A549 (cell line): ENCODE results near the gene MRTFB. TPM values are rescaled to one million over a fixed set of nuclear protein-coding genes. Genes with fewer than 3 reads are reported as not detected.

Experiments used
- ATAC-seq, 2 experiments: fragments of 200-7000 bp in 1 of 2; fragments of >200 bp in 1 of 2; cut with Nextera tagmentation in 1 of 2; cut with Tn5 transposase in 1 of 2; 3 replicates each; pipeline versions ENCODE4 v1.8.0 to v1.9.1; 2018 to 2020; ENCODE audit warnings: mild to moderate bottlenecking in 1 of 2, moderate library complexity in 1 of 2
- CTCF ChIA-PET: fragments of 300-600 bp; sonication (Branson Sonifier 250); formaldehyde crosslinking; extraction: SDS; loops from one replicate; lab custom pipeline; 2021; ENCODE audit warnings: antibody characterized with exemption, inconsistent platforms; lab: Yijun Ruan, JAX
- POLR2A ChIA-PET: fragments of 350-600 bp; formaldehyde crosslinking; extraction: SDS; loops from one replicate; lab custom pipeline; 2021; ENCODE audit warnings: antibody characterized with exemption, inconsistent platforms; lab: Yijun Ruan, JAX
- DNase-seq, 2 experiments: peaks; one replicate each; pipeline versions ENCODE4 v3.0.0 to v3.0.0-alpha.2; 2011 to 2016; ENCODE audit warnings: low read depth in 1 of 2, low spot score in 1 of 2
- FAIRE-seq: peaks from 2 replicates; lab custom pipeline; 2011; peaks lifted over from hg19 to GRCh38; lab: Jason Lieb, UNC
- H3K27ac ChIP-seq, 2 experiments: fragments of >200 bp; sonication (Bioruptor Twin); formaldehyde crosslinking; 3 replicates each; pipeline ENCODE4 v1.5.1; 2016 to 2017
- H3K4me1 ChIP-seq: fragments of >200 bp; sonication (Bioruptor Twin); formaldehyde crosslinking; 3 replicates; pipeline ENCODE4 v1.6.1; 2016
- H3K4me2 ChIP-seq: fragments of >200 bp; sonication (Bioruptor Twin); formaldehyde crosslinking; 3 replicates; pipeline ENCODE4 v1.6.1; 2016
- H3K4me3 ChIP-seq: fragments of >200 bp; sonication (Bioruptor Twin); formaldehyde crosslinking; 3 replicates; pipeline ENCODE4 v1.5.1; 2016
- H3K9me3 ChIP-seq: fragments of >200 bp; sonication (Bioruptor Twin); formaldehyde crosslinking; 3 replicates; pipeline ENCODE4 v1.6.1; 2016
- BHLHE40 ChIP-seq: IDR thresholded peaks from 2 replicates; pipeline ENCODE4 v1.6.1; 2012; ENCODE audit warnings: low read depth, low read length, inconsistent platforms
- CHD2 ChIP-seq: fragments of 150-350 bp; IDR thresholded peaks from 2 replicates; pipeline ENCODE4 v1.6.1; 2014; ENCODE audit warnings: low read length; ENCODE audit not compliant: partially characterized antibody
- CHD4 ChIP-seq: fragments of 200-600 bp; sonication (generic); IDR thresholded peaks from 2 replicates; pipeline ENCODE4 v1.6.1; 2016; ENCODE audit warnings: antibody characterized with exemption, mild to moderate bottlenecking, borderline replicate concordance
- CTCF ChIP-seq: fragments of >200 bp; sonication (Bioruptor Twin); formaldehyde crosslinking; IDR thresholded peaks from 3 replicates; pipeline ENCODE4 v1.5.1; 2016
- EHF ChIP-seq: fragments of 250-450 bp; sonication (Bioruptor Pico); IDR thresholded peaks from 2 replicates; pipeline ENCODE4 v1.5.0; 2020; ENCODE audit warnings: mild to moderate bottlenecking
- FOXS1 ChIP-seq: fragments of 250-450 bp; sonication (Bioruptor Pico); IDR thresholded peaks from 2 replicates; pipeline ENCODE4 v1.5.0; 2020; ENCODE audit warnings: mild to moderate bottlenecking, moderate library complexity
- HES2 ChIP-seq: fragments of >200 bp; sonication (Bioruptor Twin); formaldehyde crosslinking; IDR thresholded peaks from 2 replicates; pipeline ENCODE4 v1.6.1; 2016
- HOXB5 ChIP-seq: fragments of 250-450 bp; sonication (Bioruptor Pico); IDR thresholded peaks from 2 replicates; pipeline ENCODE4 v1.5.0; 2020; ENCODE audit warnings: mild to moderate bottlenecking, moderate library complexity
- JUN ChIP-seq, 2 experiments: fragments of >200 bp; sonication (Bioruptor Twin); formaldehyde crosslinking; IDR thresholded peaks; 2 replicates in 1 of 2; 3 replicates in 1 of 2; pipeline ENCODE4 v1.6.1; 2016 to 2017
- KDM5A ChIP-seq: fragments of 200-600 bp; sonication (generic); IDR thresholded peaks from 2 replicates; pipeline ENCODE4 v1.6.1; 2016; ENCODE audit warnings: antibody characterized with exemption, mild to moderate bottlenecking
- MYC ChIP-seq: IDR thresholded peaks from 2 replicates; pipeline ENCODE4 v1.6.1; 2012; ENCODE audit warnings: mild to moderate bottlenecking, inconsistent platforms, low read length, improper control_type of control experiment, borderline replicate concordance
- POLR2A ChIP-seq: IDR thresholded peaks from 2 replicates; pipeline ENCODE4 v1.6.1; 2012; ENCODE audit warnings: mild to moderate bottlenecking, low read length
- POLR2AphosphoS2 ChIP-seq: conservative IDR thresholded peaks from 2 replicates; pipeline ENCODE4 v1.6.1; 2012; ENCODE audit warnings: low read length, improper control_type of control experiment, inconsistent platforms
- RAD21 ChIP-seq, 2 experiments: fragments of >200 bp in 1 of 2; sonication (Bioruptor Twin) in 1 of 2; formaldehyde crosslinking in 1 of 2; IDR thresholded peaks in 1 of 2; conservative IDR thresholded peaks in 1 of 2; 2 replicates in 1 of 2; 3 replicates in 1 of 2; pipeline ENCODE4 v1.6.1; 2012 to 2018; ENCODE audit warnings: inconsistent platforms in 1 of 2
- SMC3 ChIP-seq: fragments of >200 bp; sonication (Bioruptor Twin); formaldehyde crosslinking; IDR thresholded peaks from 3 replicates; pipeline ENCODE4 v1.6.1; 2018; ENCODE audit warnings: inconsistent platforms
- TFCP2L1 ChIP-seq: fragments of 250-450 bp; sonication (Bioruptor Pico); IDR thresholded peaks from 2 replicates; pipeline ENCODE4 v1.5.0; 2021; ENCODE audit warnings: mild to moderate bottlenecking
- TP53 ChIP-seq: fragments of 250-450 bp; sonication (Bioruptor Pico); IDR thresholded peaks from 2 replicates; pipeline ENCODE4 v1.5.0; 2021; ENCODE audit warnings: mild to moderate bottlenecking, moderate library complexity
- USF2 ChIP-seq: fragments of 450-650 bp; IDR thresholded peaks from 2 replicates; pipeline ENCODE4 v1.6.1; 2014; ENCODE audit warnings: antibody characterized with exemption
- ZNF302 ChIP-seq: fragments of 250-450 bp; sonication (Bioruptor Pico); IDR thresholded peaks from 2 replicates; pipeline ENCODE4 v1.9.0; 2021; ENCODE audit warnings: inconsistent platforms, mild to moderate bottlenecking, moderate library complexity
- ZSCAN20 ChIP-seq: fragments of 250-450 bp; sonication (Bioruptor Pico); IDR thresholded peaks from 2 replicates; pipeline ENCODE4 v1.8.0; 2022; ENCODE audit warnings: mild to moderate bottlenecking, moderate library complexity
- WGBS: methylation state at CpG from one replicate; pipeline ENCODE4 v1.1.6; 2017; ENCODE audit errors: missing lambda C conversion rate; 5-methylcytosine and 5-hydroxymethylcytosine counted together
- polyA plus RNA-seq, 4 experiments: library from polyadenylated mRNA; depleted of rRNA in 3 of 4; stranded (reverse); fragments of >200 nt; fragmentation: RNase III in 1 of 4; extraction: RNeasy Plus Mini Kit Qiagen cat#74134 plus additional on column Dnase treatment in 1 of 4; gene quantifications; 2 replicates in 3 of 4; 3 replicates in 1 of 4; pipeline ENCODE4 v1.2.3, GENCODE V29; 2011 to 2017

The MRTFB gene
- polyA plus RNA-seq, 2 of the 4 experiments (the other 2 are of a cell fraction), result 13.7 to 24.2 TPM

- ChIA-PET POLR2A (no interaction called here), CTCF (interaction anchor here (3.1 kb wide), 1 partner anchor 8 kb away, joined by 15 read pairs; no protein-coding TSS in a partner anchor)
- FAIRE-seq (no peak), ATAC-seq (no peak)
- no peaks in the 10 kb centered on the region for H3K9me3 ChIP-seq
- H3K4me2 ChIP-seq, result no peak overlapping the region
- no peaks in the 10 kb centered on the region for H3K4me1 ChIP-seq
- WGBS, result 81% methylated on average over 3 of the region's 3 CpGs
- H3K4me3 ChIP-seq, result no peak overlapping the region
- no peak overlapping the region for H3K27ac ChIP-seq
- TF ChIP-seq SMC3 (no peak), HES2 (no peak)
- TF ChIP-seq, all 56 proteins: peak for 0
- DNase-seq, result no peak
Measured at GRCh38 chr16:14241631-14242030, 170.5 kb downstream of the MRTFB start.

- Histone ChIP-seq H3K4me2 (no peak overlapping the region), H3K27ac (no peak overlapping the region), H3K4me3 (no peak overlapping the region), H3K9me3 (no peaks in the 10 kb centered on the region), H3K4me1 (no peaks in the 10 kb centered on the region)
- 86% methylated on average over 3 of the region's 3 CpGs for WGBS
- TF ChIP-seq CHD4, result no peak
- no peak for TF ChIP-seq CHD2
- no peak for TF ChIP-seq TFCP2L1 (CRISPR knock-in tag)
- no peak for TF ChIP-seq KDM5A
- TF ChIP-seq ZNF302, result no peak
- TF ChIP-seq EHF (CRISPR knock-in tag), result no peak
- TF ChIP-seq HES2, result no peak
- no peak for TF ChIP-seq USF2
- no peak for TF ChIP-seq CTCF
- no peak for TF ChIP-seq TP53 (CRISPR knock-in tag)
- TF ChIP-seq JUN (IDR thresholded peaks at IDR 0.05), result no peak
- TF ChIP-seq BHLHE40, result no peak
- no peak for TF ChIP-seq POLR2A
- TF ChIP-seq MYC, result no peak
- TF ChIP-seq HOXB5 (CRISPR knock-in tag), result no peak
- no peak for FAIRE-seq
- POLR2A ChIA-PET, result no interaction called here
- ATAC-seq, result no peak
- CTCF ChIA-PET, result interaction anchor here (1.1 kb wide), 1 partner anchor 13 kb away, joined by 4 read pairs; no protein-coding TSS in a partner anchor
- DNase-seq, result no peak
Measured at GRCh38 chr16:14242769-14243168, 171.7 kb downstream of the MRTFB start.

GRCh38 chr16:14244196-14245010 is 173.3 kb downstream of the MRTFB start:
- H3K4me3 ChIP-seq, result no peak overlapping the region
- POLR2A ChIA-PET, result no interaction called here
- WGBS, result 91% methylated on average over 4 of the region's 4 CpGs
- ATAC-seq, result no peak
- no peaks in the 10 kb centered on the region for H3K9me3 ChIP-seq
- no peak overlapping the region for H3K27ac ChIP-seq
- H3K4me1 ChIP-seq, result peaks cover 1% of the 10 kb centered on the region; the same call in 2 of the 3 replicates
- H3K4me2 ChIP-seq, result no peak overlapping the region
- DNase-seq, result no peak
- CTCF ChIA-PET, result interaction anchor here (0.5 to 2.2 kb wide), 3 partner anchors 28 to 1236 kb away, joined by 3 to 11 read pairs (median 3); no protein-coding TSS in a partner anchor
- FAIRE-seq, result no peak
- TF ChIP-seq POLR2AphosphoS2 (no peak), ZSCAN20 (CRISPR knock-in tag) (no peak), RAD21 (conservative IDR thresholded peaks at IDR 0.05 in 1 of 2, IDR thresholded peaks at IDR 0.05 in 1 of 2) (no peak), FOXS1 (CRISPR knock-in tag) (no peak), POLR2A (no peak)
